ENCODE data around the gene PHACTR3.

Gene PHACTR3

DNA sequence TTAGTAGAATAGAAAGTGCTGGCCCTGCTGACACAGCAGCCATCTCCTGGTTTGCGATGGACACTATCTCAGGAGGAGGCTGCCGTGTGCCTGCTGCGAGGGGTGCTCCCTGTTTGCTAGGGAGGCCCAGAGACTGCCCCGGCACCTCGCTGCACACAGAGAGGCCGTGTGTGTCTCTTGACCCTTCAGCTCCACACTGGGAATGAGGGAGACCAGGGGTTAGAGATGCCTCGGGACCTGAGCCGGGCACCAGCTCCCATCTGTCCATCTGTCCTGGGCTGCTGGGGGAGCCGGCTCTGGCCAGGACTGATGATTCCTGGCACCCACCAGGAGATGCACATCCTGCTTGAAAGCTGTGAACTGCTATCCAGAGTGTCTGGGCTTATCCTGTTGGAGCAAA, 18.2 kb downstream of the PHACTR3 start:
- no peak for FAIRE-seq

DNA sequence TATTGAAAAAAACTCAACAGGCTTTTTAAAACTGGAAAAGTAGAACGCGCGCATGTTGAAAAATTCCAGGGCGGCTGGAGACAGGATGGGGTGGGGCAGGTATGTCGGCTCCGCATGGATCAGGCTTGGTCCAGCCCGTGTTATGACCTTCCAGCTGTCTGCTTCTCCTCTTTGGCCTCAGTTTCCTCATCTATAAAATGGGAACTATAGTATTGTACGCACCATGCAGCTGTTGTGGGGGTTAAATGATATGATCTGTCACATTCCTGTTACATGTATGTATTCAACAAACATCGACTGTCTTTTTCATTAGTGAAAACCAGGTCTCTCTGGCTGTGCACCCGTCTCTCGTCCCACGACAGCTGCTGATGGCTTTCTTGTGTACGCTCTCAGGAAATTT, 18.8 kb downstream of the PHACTR3 start:
- no peak for FAIRE-seq

DNA sequence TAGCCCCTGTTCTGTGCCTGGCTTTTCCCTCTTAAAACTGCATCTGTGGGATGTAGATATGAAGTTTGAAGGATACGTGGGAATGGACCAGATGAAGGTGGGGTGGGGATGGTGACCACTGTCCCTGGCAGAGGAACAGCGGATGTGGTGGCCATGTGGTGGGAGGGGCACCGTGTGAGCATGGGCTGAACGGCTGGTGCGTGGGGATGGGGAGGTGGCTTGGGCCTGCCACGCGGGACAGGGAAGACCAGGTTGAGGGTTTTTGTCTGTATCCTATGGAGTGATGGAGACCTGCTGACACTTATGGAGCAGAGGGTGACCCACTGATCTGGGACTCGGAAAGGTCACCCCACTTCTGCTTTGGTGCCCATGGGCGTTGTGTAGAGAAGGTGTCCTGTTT, 19.2 kb downstream of the PHACTR3 start:
- FAIRE-seq, result no peak

DNA sequence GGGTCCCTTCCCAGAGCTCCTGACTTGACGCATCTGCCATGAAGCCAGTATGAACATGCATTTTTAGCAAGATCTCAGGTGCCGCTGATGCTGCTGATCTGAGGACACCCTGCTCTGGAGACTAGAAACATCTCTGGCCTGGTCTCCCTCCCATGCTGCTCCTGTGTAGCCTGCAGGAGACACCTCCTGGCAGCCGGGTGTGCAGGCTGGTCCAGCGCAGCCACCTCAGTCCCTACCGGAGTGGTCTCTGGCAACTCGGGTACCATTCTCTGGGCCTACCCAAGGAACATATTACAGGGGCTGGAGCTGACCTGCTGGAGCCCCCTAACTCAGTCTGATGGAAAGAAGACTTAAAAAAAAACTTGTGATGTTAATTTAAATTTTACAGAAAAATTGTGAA, 20.1 kb downstream of the PHACTR3 start:
- FAIRE-seq, result no peak

DNA sequence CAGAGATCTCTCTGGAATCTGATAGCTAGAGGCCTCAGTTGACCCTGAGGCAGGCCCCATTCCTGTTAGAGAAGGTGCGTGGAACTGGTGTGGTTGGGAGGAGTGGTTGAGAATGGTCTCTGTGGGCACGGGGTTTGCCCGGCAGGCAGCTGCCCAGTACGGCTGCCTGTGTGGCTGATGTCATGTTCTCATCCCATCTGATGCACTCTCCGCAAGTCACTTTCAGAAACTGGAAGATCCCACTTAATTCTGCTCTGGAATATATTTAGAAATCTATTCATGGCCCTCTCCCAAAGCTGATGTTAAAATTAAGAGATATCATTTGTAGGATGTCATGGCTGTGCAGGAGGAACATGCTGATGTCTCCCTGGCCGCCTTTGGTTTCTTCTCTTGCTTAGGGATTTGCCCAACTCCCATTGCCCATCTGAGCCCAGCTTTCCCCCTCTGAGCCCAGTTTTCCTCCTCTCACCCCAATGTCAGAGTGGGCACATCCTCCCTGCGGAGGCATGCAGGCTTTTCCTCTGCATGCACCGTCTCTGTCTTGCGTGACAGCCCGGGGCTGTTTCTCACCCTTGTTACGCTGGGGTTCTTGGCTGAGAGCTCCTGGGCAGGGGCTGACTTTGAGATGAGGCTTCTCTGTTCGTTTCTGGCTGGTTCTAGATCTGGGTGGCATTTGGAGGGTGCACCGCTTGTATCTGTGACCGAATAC, 21.0 kb downstream of the PHACTR3 start:
- no peak for FAIRE-seq

DNA sequence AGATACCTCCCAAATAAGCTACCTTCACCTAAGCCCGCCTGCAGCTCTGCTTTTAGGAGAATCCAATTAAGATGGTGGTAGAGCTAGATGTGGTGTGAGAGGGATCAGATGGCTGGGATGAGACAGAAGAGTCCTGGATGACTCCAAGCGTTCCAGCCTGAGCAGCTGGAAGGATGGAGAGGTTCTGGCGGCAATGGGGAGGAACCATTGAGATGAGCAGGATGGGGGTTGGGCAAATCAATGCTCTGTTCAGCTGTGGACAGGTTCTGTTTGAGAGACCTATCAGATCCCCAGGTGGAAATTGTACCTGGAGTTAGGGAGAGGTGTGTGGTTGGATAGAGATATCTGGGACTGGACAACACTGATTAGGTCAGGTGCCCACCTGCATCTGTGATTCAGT, 23.0 kb downstream of the PHACTR3 start:
- FAIRE-seq, result no peak

DNA sequence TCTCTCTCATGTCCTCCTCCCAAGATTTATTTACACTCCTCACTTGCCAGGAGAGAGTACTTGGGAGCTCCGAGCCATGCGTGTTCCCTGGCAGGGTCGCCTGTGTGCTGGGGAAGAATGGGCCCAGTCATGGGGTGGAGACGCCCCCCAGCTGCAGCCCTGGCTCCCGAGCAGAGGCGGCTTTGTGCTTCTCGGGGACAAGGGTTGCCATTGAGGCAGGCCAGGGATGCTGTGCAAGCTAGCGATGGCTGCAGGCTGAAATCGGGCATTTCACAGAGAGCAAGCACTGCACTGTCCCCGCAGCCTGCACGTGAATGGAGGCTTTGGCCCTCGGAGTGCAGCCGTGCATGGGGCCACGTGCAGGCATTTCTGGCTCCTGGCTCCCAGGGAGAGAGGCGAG, 23.8 kb downstream of the PHACTR3 start:
- no peak for FAIRE-seq

DNA sequence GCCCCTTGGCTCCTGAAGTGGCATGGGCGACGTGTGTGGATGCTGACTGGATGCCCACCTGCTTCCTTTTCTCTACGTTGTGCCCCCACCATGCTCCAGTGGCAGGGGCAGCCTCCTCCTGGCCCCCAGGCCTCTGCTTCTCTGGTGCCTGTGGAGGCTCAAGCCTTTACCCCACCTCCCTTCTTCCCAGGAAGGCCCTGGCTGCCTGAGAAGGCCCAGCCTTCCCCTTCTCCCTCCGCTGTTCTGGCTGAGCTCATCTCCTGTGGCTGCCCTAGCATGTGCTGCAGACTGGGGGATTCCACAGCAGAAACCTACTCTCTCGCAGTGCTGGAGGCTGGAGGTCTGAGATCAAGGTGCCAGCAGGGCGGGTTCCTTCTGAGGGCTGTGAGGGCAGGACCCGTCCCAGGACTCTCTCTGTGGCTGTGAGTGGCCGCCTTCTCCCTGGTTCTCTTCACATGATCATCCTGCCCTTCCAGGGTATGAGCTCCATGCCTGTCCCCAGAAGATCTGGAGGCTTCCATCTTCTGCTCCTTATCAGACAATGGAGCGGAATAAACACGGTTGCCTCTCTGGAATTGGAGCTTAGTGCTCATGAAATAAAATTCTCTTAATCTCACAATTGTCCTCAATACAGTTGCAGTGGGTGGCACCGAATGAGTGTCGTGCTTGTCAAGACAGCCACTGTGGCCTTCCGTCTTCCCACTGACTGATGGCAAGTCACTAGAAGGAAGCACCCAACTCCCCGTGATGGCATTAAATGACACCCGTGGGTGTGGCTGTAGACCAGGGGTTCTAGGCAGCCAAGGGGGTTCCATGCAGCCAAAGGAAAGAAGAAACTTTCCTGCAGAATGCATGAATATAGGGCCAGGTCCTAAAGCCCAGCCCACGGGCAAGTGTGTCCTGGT, 25.1 kb downstream of the PHACTR3 start:
- FAIRE-seq, result no peak

DNA sequence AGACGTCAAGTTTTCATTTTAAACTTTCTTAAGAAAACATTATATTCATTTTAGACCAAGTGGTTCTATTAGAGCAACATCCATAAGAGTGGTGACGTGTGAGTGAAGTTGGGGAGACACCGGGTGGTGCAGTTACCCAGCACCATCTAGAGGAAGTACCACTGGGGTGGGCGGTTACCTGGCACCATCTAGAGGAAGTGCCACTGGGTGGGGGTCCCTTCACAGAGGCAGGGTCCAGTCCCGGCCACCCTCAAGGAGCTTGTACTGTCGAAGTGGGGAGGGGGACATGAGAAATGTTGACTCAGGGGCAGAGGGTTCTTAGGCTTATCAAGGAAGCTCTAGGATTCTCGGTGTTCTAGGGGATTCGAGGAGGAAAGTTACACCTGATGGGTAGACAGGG, 26.2 kb downstream of the PHACTR3 start:
- FAIRE-seq, result no peak

DNA sequence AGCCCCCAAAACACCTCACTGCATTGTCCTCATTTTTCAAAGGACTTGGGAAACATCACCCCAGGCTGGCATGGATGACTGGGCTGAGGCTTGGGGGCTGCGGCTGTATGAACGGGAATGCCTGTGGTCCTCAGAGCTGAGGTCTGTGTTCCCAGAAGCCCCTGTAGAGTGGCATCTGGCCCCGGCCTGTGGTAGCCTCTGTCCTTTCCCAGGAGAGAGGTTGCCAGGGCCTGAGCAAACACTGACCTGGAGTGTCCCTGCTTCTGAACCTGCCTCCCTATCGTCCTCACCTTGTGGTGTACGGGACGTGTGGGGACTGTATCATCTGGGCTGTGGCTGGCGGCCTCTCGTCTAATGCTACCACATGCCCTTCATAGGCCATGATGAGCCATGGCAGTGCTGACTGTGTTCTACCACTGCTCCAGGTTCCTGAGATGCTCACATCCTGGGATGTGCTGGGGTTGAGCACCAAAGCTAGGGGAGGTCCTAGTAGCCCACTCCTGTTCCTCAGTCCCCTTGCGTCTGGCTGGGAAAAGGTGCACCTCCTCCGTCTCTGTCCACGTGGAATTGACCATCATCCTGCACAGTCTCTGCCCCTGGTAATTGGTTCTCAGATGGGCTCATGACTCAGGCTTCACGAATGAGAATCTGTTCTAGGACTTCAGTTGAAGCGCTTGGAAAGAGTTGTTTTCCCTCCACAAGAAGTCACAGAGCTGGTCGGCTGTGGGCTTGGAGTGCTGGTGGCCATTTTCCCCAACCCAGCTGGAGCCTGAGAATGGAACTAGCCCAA, 27.6 kb downstream of the PHACTR3 start:
- FAIRE-seq, result no peak

DNA sequence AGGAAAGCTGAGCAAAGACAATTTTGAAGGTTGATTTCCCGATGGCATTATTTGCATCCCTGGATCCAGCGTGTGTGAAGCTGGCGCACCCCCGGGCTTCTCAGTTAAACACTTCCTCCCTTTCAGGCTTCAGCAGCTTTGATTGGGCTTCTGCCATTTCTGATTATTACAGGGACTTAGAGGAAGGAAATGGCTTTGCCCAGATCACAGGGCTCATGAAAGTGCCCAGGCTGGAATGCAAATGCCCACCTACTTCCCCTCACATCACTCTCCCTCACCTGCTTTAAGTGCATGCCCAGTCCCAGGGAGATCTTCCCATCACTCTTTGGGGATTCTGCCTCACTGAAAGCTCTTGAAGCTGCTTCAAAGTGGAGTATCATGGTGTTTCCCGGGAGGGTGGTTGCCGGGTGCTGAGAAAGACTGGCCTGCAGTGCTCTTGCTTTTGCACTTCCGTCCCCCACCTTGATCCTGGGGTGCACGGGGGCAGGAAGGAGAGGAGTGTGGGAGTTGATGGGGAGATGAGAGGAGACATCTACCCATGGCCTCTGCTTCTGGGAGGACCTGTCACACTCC, 28.3 kb downstream of the PHACTR3 start:
- no peak for FAIRE-seq

DNA sequence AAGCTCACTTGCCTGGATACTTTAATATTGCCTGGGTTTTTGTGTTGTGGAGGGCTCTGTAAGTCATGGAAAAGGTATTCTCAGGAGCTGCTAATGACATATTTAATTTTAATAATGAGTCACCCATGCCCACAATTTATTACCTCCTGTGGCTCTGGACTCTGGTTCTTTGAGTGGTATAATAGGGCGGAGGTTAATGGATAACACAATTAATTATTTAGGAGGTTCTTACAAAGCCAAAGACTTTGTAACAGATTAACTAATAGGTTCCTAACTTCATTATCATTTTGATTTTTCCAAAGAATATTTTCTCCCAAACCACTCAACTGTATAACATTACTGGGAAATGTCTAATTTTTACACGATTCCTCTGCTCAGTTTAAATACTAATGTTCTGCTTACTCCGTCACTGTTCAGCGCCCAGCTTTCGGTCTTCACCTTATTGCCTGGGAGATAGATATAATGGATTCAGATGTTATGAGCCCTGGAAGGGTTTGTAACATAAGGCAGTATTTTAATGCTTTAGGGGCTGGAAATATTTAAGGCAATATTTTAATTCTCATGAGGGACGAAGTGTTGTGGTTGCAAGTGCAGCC, 29.4 kb downstream of the PHACTR3 start:
- no peak for FAIRE-seq

DNA sequence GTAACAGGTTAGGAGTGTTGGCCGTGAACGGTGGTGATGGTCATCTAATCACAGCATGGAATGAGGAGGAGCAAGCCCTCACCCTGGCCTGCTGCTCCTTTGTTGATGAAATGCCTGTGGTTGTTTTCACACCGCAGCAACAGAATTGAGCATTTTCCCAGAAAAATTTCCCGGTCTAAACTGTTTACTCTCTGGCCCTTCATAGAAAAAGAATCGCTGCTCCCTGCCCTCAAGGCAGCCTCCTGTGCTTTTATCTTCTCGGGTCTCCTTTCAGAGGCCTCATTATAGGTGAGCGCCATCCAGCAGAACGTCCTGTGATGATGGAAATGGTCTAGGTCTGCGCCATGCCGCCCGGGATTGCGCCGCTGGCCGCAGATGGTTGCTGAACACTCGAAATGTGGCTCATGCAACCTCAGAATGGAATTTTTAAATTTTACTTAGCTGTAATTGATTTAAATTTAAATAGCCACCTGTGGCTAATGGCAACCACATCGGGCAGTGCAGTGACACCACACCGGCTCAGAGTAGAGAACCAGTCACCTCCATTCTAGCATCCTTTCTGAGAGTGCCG, 30.2 kb downstream of the PHACTR3 start:
- no peak for FAIRE-seq

DNA sequence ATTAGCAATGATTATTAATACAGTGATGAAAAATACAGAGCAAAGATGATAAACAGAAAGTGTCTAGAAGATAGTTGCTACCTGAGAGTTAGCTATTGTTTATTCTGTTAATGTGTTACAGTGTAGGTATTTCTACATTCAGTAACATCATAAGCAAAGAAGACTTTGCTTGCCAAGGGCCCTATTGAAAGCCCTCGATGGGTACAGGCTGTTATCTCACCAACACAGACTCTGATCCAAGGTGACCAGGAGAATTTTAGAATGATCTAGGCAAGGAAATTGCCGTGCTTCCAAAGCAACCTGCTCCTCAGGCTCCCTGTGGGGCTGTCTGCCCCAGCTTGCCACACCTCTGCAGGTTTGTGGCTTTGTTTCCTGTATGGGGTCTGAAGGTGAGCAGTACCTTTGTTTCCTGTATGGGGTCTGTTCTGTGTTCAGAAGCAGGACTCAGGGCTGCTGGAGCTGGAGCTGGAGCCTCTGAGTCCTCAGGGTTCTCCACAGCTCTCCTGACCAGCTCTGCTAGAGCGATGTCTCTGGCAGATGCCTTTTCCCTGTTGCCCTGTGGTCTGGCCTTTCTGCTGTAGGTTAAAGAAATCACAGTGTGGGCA, 32.5 kb downstream of the PHACTR3 start:
- no peak for FAIRE-seq

DNA sequence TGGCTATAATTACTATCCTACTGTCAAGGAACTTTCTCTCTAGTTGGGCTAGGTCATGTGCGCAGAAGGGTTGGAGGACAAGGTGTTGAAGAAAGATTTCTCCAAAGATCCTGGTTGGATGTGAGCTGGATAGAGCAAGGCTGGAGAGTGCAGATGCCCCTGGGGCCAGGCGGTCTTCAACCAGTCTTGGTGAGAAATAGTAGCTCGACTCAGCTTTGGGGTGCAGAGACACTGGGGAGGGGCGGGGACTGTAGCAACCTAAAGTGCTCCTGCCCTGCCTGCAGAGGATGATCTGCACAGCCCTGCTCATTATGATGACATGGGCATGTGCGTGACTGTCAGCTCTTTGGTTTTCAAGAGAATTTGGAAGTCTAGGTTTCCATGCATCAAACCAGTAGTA, 35.9 kb downstream of the PHACTR3 start:
- FAIRE-seq, result no peak

DNA sequence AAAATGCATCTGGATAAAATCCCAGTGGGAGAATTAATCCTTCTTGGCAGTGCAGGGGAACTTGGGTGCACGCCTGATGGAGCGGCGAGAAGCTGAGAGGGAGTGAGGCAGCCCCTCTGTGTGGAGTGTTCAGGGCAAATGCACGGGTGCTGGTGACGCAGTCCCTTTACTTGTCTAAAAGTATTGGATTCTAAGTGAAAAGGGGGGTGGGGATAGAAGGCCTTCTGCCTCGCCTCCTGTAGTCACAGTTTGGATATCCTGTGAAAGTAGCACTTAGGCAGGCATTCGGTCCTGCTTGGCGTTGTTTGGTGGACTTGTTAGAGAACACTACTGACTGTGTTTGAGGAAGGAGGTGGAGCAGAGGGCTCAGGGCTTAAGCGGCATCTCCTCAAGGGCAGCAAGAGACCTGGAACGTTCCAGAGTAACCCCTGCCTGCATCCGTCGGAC, 39.3 kb downstream of the PHACTR3 start:
- no peak for FAIRE-seq

DNA sequence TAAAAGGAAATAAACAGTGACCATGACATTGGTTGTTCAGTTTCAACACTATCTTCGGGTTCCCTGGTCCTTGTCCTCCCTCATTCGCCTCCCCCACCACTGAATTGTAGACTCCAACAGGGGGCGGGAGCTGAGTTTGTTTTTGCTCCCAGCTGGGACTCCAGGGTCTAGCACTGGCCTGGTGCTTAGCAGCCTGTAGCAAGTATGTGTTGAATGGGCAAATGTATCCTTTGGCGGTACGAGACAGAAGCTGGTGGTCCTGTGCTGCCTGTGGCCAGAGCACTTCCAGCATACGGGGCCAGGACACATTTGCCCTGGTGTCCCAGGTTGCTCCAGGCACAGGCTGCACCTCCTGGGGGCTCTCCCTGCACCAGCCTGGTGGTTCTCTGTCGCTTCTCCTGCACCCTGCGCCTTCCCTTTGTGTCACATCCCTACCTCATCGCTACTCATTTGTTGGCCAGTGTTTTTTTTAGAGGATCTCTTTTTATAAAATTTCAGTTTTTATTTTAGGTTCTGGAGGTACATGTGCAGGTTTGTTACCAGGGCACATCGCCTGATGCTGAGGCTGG, 40.1 kb downstream of the PHACTR3 start:
- FAIRE-seq, result no peak

DNA sequence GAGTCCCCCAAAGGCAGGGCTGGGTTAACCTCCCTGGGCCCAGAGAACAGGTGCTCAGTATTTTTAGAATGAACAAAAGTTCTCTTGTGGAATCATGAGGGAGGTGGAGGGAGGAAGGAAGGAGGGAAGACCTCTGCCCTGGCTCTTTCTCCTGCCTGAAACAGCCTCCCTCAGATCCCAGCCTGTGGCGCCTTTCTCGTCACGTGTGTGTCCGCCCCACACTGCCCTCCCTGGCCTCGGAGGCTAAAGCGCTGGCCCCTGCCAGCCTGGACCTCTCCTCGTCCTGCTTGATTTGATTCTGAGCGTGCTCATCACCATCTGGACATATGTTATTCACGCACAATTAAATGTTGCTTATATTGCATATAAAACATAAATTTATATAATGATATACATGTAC, 40.9 kb downstream of the PHACTR3 start:
- FAIRE-seq, result no peak

DNA sequence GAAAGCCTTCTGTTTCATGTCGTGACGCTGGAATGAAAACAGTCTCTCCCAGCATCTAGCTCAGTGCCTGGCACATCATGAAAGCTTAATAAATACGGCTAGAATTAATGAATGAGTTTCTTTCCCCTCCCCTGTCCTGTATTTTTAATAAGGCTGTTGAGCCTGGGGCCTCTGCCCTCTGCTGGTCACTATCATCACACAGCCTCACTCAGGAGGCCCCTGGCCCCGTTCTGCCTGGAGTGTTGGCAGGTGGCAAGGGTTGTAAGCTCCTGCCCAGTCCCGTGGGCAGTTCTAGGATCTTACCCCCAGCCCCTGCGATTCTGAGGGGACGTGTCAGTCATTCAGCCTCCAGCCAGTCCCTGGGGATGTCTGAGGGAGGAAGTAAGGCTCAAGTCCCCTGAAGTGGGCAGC, 41.4 kb downstream of the PHACTR3 start:
- FAIRE-seq, result no peak

DNA sequence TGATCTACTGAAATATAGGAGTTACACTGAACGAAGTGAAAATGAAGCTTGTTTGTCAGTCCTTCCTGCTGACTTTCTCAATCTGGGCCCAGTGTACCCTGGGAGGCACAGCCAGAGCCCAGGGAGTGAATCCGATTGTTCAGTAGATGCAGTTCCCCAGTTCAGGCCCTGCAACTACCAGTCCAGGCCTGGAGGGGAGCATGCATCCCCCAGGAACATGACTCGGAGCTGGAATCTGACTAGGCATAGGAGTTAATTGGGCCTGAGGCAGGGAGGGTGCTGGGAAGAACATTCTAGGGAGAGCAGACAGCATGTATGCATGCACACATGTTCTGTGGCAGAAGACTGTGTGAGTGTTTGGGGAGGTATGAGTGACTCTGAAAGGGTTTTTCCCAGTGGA, 42.1 kb downstream of the PHACTR3 start:
- FAIRE-seq, result no peak

DNA sequence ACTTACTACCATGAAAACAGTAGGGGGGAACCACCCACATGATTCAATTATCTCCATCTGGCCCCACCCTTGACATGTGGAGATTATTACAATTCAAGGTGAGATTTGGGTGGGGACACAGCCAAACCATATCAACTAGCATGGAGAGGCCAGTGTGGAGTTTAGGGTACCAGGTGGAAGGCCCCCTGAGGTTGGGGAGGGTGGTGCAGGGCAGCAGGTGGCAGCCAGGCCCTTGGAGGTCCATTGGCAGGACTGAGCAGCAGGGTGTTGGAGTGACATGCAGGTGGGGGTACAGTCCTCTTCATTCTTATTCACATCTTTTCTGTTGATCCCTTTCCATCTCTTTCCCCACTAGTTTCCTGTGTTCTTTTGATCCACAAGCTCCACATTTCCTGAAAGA, 42.9 kb downstream of the PHACTR3 start:
- no peak for FAIRE-seq
